GM12878 (cell line): ENCODE measurements around the gene ELMO2. TPM values are rescaled to one million over a fixed set of nuclear protein-coding genes. Genes with fewer than 3 reads are reported as not detected.

ENCODE experiments used
- ATAC-seq: fragments of 200-7000 bp; cut with Tn5 transposase; 3 replicates; pipeline ENCODE4 v1.9.1; 2020; ENCODE audit warnings: mild to moderate bottlenecking, moderate library complexity
- BruUV-seq: library from RNA; stranded (reverse); fragments of 400-500 nt; replicated peaks from 2 replicates; lab custom pipeline; 2021; lab: Mats Ljungman, UMichigan
- CTCF ChIA-PET: fragments of 300-600 bp; sonication (Branson Sonifier 250); formaldehyde crosslinking; extraction: SDS; loops from one replicate; lab custom pipeline; 2021; ENCODE audit warnings: inconsistent platforms; lab: Yijun Ruan, JAX
- POLR2A ChIA-PET: fragments of 350-600 bp; formaldehyde crosslinking; extraction: SDS; loops from one replicate; lab custom pipeline; 2021; ENCODE audit warnings: inconsistent platforms; lab: Charles Lee
- RAD21 ChIA-PET: fragments of 300-600 bp; sonication (Branson Sonifier 250); formaldehyde crosslinking; loops from one replicate; lab custom pipeline; 2023; ENCODE audit warnings: antibody characterized with exemption; ENCODE audit not compliant: unreplicated experiment; lab: Charles Lee
- SMC1A ChIA-PET: fragments of 300-600 bp; sonication (Branson Sonifier 250); formaldehyde crosslinking; loops from one replicate; lab custom pipeline; 2023; ENCODE audit not compliant: unreplicated experiment, uncharacterized antibody; lab: Charles Lee
- DNase-seq: peaks from one replicate; pipeline ENCODE4 v3.0.0-alpha.2; 2011; ENCODE audit warnings: low read depth, low spot score
- FAIRE-seq: peaks from 3 replicates; lab custom pipeline; 2011; peaks lifted over from hg19 to GRCh38; lab: Jason Lieb, UNC
- H2AFZ ChIP-seq: 2 replicates; pipeline ENCODE4 v1.6.0; 2011; ENCODE audit warnings: low read depth, low read length, control low read depth; ENCODE audit not compliant: control insufficient read depth
- H3K27ac ChIP-seq: 2 replicates; pipeline ENCODE4 v1.5.1; 2011; ENCODE audit warnings: control low read depth; ENCODE audit not compliant: control insufficient read depth, insufficient read depth
- H3K27me3 ChIP-seq, 2 experiments: replicated peaks in 1 of 2; 2 replicates each; pipeline versions ENCODE4 v1.6.0 to v1.6.1; 2011; ENCODE audit warnings: low read length in 1 of 2; ENCODE audit not compliant: control insufficient read depth in 2 of 2, insufficient read depth in 2 of 2
- H3K36me3 ChIP-seq, 2 experiments: 2 replicates each; pipeline ENCODE4 v1.5.1; 2011; ENCODE audit warnings: low read length in 1 of 2; ENCODE audit not compliant: control insufficient read depth in 2 of 2, insufficient read depth in 2 of 2
- H3K4me1 ChIP-seq: 2 replicates; pipeline ENCODE4 v1.6.1; 2011; ENCODE audit warnings: mild to moderate bottlenecking, low read length, moderate library complexity, mixed read lengths; ENCODE audit not compliant: control insufficient read depth, insufficient read depth
- H3K4me2 ChIP-seq: 2 replicates; pipeline ENCODE4 v1.6.0; 2011; ENCODE audit warnings: control low read depth; ENCODE audit not compliant: control insufficient read depth, insufficient read depth
- H3K4me3 ChIP-seq: fragments of 200-600 bp; sonication (generic); 2 replicates; pipeline ENCODE4 v1.5.1; 2016
- H3K79me2 ChIP-seq: 2 replicates; pipeline ENCODE4 v1.6.0; 2011; ENCODE audit warnings: low read length; ENCODE audit not compliant: control insufficient read depth, insufficient read depth
- H3K9ac ChIP-seq: 2 replicates; pipeline ENCODE4 v1.8.0; 2011; ENCODE audit warnings: low read length, control low read depth, mixed read lengths; ENCODE audit not compliant: control insufficient read depth, insufficient read depth
- H3K9me3 ChIP-seq: replicated peaks from 3 replicates; pipeline ENCODE4 v1.5.1; 2011; ENCODE audit warnings: mild to moderate bottlenecking, low read length; ENCODE audit not compliant: control insufficient read depth, insufficient read depth
- H4K20me1 ChIP-seq: 2 replicates; pipeline ENCODE4 v1.6.0; 2011; ENCODE audit not compliant: control insufficient read depth, insufficient read depth
- BCL3 ChIP-seq: IDR thresholded peaks from 2 replicates; pipeline ENCODE4 v1.6.1; 2011; ENCODE audit warnings: borderline replicate concordance, low read depth, mild to moderate bottlenecking, moderate library complexity, low read length; ENCODE audit not compliant: insufficient read depth, poor library complexity, severe bottlenecking
- BRCA1 ChIP-seq: IDR thresholded peaks from 2 replicates; pipeline ENCODE4 v1.6.1; 2011; ENCODE audit warnings: low read depth, low read length, improper control_type of control experiment
- CHD4 ChIP-seq: fragments of 200-600 bp; sonication (generic); IDR thresholded peaks from 2 replicates; pipeline ENCODE4 v1.6.1; 2016; ENCODE audit warnings: mild to moderate bottlenecking
- EZH2 ChIP-seq: IDR thresholded peaks from 2 replicates; pipeline ENCODE4 v1.6.1; 2012; ENCODE audit warnings: low read depth, mild to moderate bottlenecking, control low read depth, inconsistent platforms, low read length, borderline replicate concordance; ENCODE audit not compliant: control insufficient read depth
- IKZF1 ChIP-seq: fragments of 450-650 bp; conservative IDR thresholded peaks from 2 replicates; pipeline ENCODE4 v1.6.1; 2017; ENCODE audit warnings: antibody characterized with exemption, mild to moderate bottlenecking
- IKZF2 ChIP-seq, 2 experiments: fragments of 450-650 bp; IDR thresholded peaks; 2 replicates each; pipeline ENCODE4 v1.6.1; 2017; ENCODE audit warnings: mild to moderate bottlenecking in 2 of 2, moderate library complexity in 2 of 2
- MTA3 ChIP-seq: IDR thresholded peaks from 2 replicates; pipeline ENCODE4 v1.6.1; 2012; ENCODE audit warnings: low read length, inconsistent platforms, borderline replicate concordance
- NFXL1 ChIP-seq: fragments of 450-650 bp; IDR thresholded peaks from 2 replicates; pipeline ENCODE4 v1.6.1; 2017; ENCODE audit warnings: antibody characterized with exemption, mild to moderate bottlenecking, borderline replicate concordance
- POU2F2 ChIP-seq: IDR thresholded peaks from 3 replicates; pipeline ENCODE4 v1.6.1; 2011; ENCODE audit warnings: low read depth, mild to moderate bottlenecking, low read length, borderline replicate concordance
- RBBP5 ChIP-seq: fragments of 200-600 bp; sonication (generic); conservative IDR thresholded peaks from 2 replicates; pipeline ENCODE4 v1.6.1; 2016
- RELB ChIP-seq: fragments of 450-650 bp; IDR thresholded peaks from 2 replicates; pipeline ENCODE4 v1.6.1; 2017; ENCODE audit warnings: low read depth, mild to moderate bottlenecking, moderate library complexity
- SMC3 ChIP-seq: IDR thresholded peaks from 2 replicates; pipeline ENCODE4 v1.6.1; 2011; ENCODE audit warnings: low read length, improper control_type of control experiment, borderline replicate concordance
- TCF12 ChIP-seq: IDR thresholded peaks from 2 replicates; pipeline ENCODE4 v1.6.1; 2011; ENCODE audit warnings: low read depth, mild to moderate bottlenecking, low read length
- WGBS: methylation state at CpG from one replicate; pipeline ENCODE4 v1.1.6; 2016; ENCODE audit warnings: low lambda C conversion rate; ENCODE audit not compliant: insufficient replicate concordance, insufficient coverage; ENCODE audit errors: missing lambda C conversion rate; 5-methylcytosine and 5-hydroxymethylcytosine counted together
- in situ Hi-C: fragments of 300-500 bp; cut with MboI; formaldehyde crosslinking; loops from 9 replicates; pipeline ENCODE4 v1.14.3; 2018; ENCODE audit warnings: mixed read lengths
- intact Hi-C: fragments of 100-400 bp; cut with micrococcal nuclease; formaldehyde crosslinking; loops from one replicate; pipeline ENCODE4 v1.14.2; 2022; ENCODE audit not compliant: unreplicated experiment
- polyA plus RNA-seq, 11 experiments: library from polyadenylated mRNA; depleted of rRNA in 4 of 11; unstranded in 6 of 11; stranded (reverse) in 5 of 11; fragments of >200 nt; fragmentation: Nextera tagmentation in 4 of 11; fragmentation: Illumina TruSeq in 1 of 11; extraction: Ambion mirVana in 4 of 11; extraction: Trizol in 1 of 11; gene quantifications; 1 replicate in 1 of 11; 2 replicates in 10 of 11; pipeline versions ENCODE4 v1.2.1 to v1.2.3, GENCODE V29; 2011 to 2016; ENCODE audit warnings: inconsistent platforms in 2 of 11, missing spikeins in 2 of 11, low read depth in 1 of 11
- total RNA-seq, 4 experiments: library from RNA; depleted of rRNA in 3 of 4; stranded (reverse); fragments of >200 nt in 3 of 4; fragmentation: Illumina TruSeq in 1 of 4; extraction: Trizol in 1 of 4; gene quantifications; 2 replicates each; pipeline versions ENCODE4 v1.2.1 to v1.2.3, GENCODE V29; 2013 to 2021

ELMO2 gene
- total and polyA plus RNA-seq, 10 of the 15 experiments (the other 5 are each of a cell fraction or from before 2014, with no cell fraction given) = 14.2 to 40.2 (median 37.6) TPM

- TF ChIP-seq TCF12 = peak; percentile 37; the same call in 1 of the 2 replicates
- no peak for TF ChIP-seq EZH2
- TF ChIP-seq RELB = peak; percentile 98
- TF ChIP-seq POU2F2 = 0 out of 3 replicates have a peak, but pooled peaks have one; percentile 1
Measured at GRCh38 chr20:46406200-46406985, at the start of gene ELMO2 (continued).

- no peak for FAIRE-seq
- WGBS = 10% methylated on average over 2 of the region's 2 CpGs
- Histone ChIP-seq H3K4me2 (no peak overlapping the region), H3K4me1 (no peaks in the 10 kb centered on the region), H3K79me2 (no peaks in the 10 kb centered on the region), H3K4me3 (no peak overlapping the region), H3K27ac (no peak overlapping the region), H3K36me3 (no peaks in the 10 kb centered on the region), H4K20me1 (no peaks in the 10 kb centered on the region), H3K9ac (no peak overlapping the region)
- CTCF ChIA-PET = no interaction called here
- RAD21 ChIA-PET = no interaction called here
- POLR2A ChIA-PET = no interaction called here
- no TSS peak for BruUV-seq
- no peak for DNase-seq
- no peak for ATAC-seq
- intact Hi-C loops = no loop called here
- TF ChIP-seq IKZF1 = no peak
- no peak for TF ChIP-seq MTA3
- TF ChIP-seq BCL3 = no peak
- no peak for TF ChIP-seq CHD4
- TF ChIP-seq IKZF2 (IDR thresholded peaks at IDR 0.05) = no peak
- TF ChIP-seq BRCA1 = no peak
- TF ChIP-seq RBBP5 = no peak
- no peak for TF ChIP-seq SMC3
- TF ChIP-seq NFXL1 = no peak
- TF ChIP-seq, all 136 proteins: peak for 0
- H3K27me3 ChIP-seq = no peaks in the 10 kb centered on the region; a peak in 1 of 4 replicates
- H2AFZ ChIP-seq = no peak overlapping the region
- SMC1A ChIA-PET = no interaction called here
- peaks cover 4% of the 10 kb centered on the region for H3K9me3 ChIP-seq
- in situ Hi-C loops = no loop called here
Measured at GRCh38 chr20:46455729-46456128, 49.3 kb upstream of the ELMO2 start.
